ENCODE results near the gene SLC37A1.
A peak's percentile ranks its signal among the peaks of the same experiment; 100 is the strongest.

Gene SLC37A1

DNA sequence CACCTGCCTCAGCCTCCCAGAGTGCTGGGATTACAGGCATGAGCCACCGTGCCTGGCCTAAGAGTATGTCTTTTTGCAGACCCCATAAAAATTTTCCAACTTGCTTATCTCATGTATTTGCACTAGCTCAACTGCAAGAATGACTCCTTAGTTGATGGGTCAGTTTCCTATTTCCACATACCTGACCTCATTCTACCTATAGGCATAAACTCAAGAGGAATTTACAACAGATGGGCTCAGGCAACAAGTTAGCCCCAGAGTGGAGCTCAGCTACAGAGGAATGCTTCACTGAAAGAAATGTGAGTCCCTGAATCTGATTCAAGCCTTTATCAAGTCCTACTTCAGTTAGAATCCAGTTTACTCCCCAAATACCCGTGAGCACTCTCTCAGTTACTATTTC, 5.3 kb upstream of the SLC37A1 start:
- no peak for DNase-seq

- no peak for DNase-seq
Measured at GRCh38 chr21:42509244-42509643, 4.4 kb upstream of the SLC37A1 start.

- no peak for DNase-seq
Measured at GRCh38 chr21:42512346-42513034, 1.2 kb upstream of the SLC37A1 start.

GRCh38 chr21:42513985-42514882, 582 bp downstream of the SLC37A1 start:
- DNase-seq: peak; percentile 19

DNA sequence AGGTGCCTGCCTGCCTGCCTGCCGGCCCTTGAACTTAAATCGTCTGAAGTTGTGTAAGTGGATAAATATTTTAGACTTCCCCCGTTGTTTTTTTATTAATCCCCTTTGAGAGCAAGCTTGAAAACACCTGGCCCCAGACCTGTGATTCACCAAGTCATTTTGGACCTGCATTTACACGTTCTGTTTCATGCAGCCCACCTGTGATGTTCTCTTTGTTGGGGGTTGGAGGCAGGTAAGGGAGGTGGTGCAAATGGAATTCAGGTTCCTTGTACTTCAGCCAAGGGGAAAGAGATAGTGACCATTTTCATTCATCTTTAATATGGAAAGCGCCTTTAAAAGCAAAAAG, 1.2 kb downstream of the SLC37A1 start:
- DNase-seq: no peak

GRCh38 chr21:42515708-42516502, 2.3 kb downstream of the SLC37A1 start:
- DNase-seq: peak; percentile 29

GRCh38 chr21:42518215-42518614, 4.6 kb downstream of the SLC37A1 start:
- DNase-seq: peak; percentile 81

- no peak for DNase-seq
Measured at GRCh38 chr21:42518626-42519025, 5.0 kb downstream of the SLC37A1 start.

DNA sequence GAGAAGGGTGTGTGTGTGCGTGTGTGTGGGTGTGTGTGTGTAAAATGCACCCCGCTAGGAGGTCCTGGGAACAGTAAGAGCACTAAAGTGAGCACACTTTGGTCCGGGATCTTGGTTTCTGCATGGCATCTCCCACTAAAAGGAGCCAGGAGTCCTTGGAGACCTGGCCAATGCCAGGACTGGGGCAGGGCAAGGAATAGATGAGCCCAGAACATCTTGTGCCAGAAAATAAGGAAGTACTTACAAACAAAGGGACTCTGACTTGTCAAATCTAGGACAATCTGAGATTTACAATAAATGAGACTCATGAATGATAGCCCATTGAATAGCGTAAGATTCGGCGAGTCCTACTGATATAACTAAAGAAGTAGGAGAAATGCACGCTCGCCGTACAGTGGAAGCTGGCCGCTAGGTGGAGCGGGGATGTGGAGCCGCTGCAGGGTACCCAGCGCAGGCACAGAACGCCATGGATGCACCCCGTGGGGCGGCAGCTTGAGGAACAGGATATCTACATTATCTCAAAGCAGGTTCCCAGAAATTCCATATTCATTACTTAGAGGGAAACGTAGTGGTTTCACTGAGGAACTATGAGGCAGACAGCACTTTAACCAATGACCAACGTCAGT, 7.1 kb downstream of the SLC37A1 start:
- no peak for DNase-seq

GRCh38 chr21:42521384-42521783, 7.7 kb downstream of the SLC37A1 start:
- no peak for DNase-seq

- no peak for DNase-seq
Measured at GRCh38 chr21:42521805-42522204, 8.2 kb downstream of the SLC37A1 start.

DNA sequence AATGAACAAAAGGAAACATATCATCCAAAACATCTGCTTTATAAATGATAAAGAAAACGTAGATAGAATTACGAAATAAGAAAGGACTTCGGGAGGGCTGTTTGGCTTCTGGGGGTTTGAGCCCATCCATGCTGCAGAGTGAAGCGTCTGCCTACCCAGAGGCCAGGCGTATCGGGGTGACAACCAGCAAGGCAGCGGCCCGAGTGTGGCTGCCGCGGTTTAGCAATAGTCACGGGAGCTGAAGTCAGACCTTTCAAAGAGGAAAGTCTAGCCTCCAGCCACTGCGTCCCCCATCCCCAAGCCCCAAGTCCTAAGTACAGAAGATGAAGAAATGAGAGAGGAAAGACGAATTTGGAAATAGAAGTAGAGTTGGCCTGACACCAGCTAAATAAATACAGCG, 8.6 kb downstream of the SLC37A1 start:
- DNase-seq: no peak

DNA sequence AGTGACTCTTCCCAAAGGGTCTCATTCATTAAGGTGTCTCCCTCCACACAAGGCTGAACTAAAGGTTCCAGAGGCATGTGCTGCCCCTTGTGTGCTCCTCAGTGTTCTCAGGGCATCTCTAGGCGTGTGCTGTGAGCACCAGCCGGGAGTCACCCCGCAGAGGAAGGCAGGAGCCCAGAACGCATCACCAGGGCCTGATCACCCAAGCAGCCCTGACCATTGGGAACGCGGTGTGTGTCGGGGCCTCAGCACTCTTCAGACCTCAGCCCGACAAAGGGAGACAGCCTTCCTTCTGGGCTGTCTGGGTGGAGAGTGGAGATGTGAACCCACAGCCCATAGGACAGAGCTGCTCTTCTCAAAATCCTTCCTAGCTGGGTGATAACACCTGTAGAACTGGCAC, 9.1 kb downstream of the SLC37A1 start:
- DNase-seq: no peak

DNA sequence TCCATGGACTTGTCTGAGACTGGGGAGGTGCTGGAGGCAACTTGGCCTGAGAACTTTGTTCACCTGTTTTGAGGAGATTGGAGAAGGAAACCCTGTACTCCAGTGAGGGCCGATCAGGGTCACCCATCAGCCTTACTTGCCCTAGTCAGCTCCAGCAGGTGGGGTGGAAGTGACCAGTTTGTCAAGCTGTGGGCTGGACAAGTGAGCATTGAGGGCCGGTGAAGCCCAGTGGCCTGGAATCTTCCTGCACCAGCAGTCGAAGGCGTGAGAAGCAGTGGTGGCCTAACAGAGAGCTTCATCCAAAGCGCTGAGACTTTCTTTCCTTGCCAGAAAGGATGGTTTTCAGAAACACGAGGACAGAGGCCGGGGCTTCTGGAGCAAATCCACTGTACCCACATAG, 9.6 kb downstream of the SLC37A1 start:
- DNase-seq: no peak

GRCh38 chr21:42523941-42524340, 10.3 kb downstream of the SLC37A1 start:
- no peak for DNase-seq

DNA sequence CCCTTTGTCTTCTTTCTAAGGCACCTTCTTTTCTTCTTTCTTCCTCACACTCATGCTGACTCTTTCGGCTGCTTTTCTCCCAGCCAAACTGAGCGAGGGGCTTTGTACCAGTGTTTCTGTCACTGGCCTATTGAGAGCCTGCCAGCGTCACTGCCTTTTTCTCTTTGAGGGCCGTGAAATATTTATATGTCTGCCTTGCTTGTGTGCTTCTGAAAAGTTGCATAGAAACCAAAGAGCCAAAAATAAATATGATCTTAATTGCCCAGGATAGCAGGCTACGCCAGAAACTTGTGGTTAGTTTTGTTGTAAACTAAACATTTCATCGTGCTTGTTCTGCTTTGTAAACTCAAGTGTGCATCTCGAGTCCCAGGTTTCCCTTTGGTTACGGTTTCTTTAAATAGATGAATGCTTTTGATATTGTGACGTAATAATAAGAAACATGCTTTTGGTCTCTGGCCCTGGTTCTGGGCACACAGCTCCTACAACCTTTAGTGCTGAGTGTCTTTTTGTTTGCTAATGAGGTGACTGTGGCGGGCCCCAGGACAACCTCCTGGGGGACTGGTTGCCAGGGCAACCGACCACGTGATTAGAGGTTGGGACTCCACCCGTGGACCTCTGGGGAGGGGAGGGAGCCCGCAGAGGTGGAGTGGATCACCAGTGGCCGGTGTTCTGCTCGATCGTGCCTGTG, 10.8 kb downstream of the SLC37A1 start:
- DNase-seq: no peak

- no peak for DNase-seq
Measured at GRCh38 chr21:42525029-42525581, 11.5 kb downstream of the SLC37A1 start.

GRCh38 chr21:42525676-42526378, 12.2 kb downstream of the SLC37A1 start:
- DNase-seq: no peak

DNA sequence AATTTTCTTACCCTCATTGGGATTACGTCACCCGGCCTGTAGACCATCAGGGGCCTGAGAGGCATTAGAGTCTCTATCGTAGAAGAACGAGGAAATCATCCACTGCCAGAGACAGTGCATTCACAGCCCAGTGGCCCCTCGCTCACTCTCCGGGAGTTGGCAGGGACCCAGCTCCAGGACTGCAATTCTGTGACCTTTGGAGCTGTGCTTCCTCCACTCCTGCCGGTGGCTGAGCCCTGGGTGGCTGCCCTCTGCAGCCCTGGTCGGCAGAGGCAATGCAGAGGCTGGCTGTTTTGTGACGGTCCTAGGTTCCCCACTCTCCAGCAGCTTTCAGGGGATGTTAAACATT, 12.7 kb downstream of the SLC37A1 start:
- DNase-seq: no peak

- no peak for DNase-seq
Measured at GRCh38 chr21:42527127-42527488, 13.5 kb downstream of the SLC37A1 start.

- DNase-seq: no peak
Measured at GRCh38 chr21:42527489-42528158, 14.0 kb downstream of the SLC37A1 start.
